GM19023 (cell line): ENCODE results near the gene IFT81.

ENCODE experiments used
- ATAC-seq: cut with Tn5 transposase; IDR thresholded peaks from one replicate; pipeline ENCODE4 v1.9.1; 2021; ENCODE audit warnings: mild to moderate bottlenecking, moderate library complexity; ENCODE audit not compliant: unreplicated experiment

Gene IFT81

GRCh38 chr12:110149086-110149660, 25.0 kb downstream of the IFT81 start:
- ATAC-seq, result no peak

- ATAC-seq, result no peak
These were observed 32.6 kb downstream of the IFT81 start for GRCh38 chr12:110156766-110157165.

DNA sequence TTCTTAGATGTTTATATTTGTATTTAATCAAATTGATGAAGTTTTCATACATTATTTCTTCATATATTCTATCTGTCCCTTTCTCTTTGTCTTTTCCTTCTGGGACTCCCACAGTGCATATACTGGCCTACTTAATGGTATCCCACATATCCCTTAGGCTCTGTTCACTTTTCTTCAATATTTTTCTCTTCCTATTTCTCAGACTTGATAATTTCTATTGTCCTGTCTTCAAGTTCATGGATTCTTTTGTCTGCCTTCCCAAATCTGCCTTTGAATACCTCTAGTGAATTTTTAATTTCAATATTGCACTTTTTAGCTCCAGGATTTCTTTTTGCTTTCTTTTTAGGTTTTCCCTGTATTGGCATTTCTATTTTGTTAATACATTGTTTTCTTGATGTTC, 33.4 kb downstream of the IFT81 start:
- ATAC-seq, result no peak

DNA sequence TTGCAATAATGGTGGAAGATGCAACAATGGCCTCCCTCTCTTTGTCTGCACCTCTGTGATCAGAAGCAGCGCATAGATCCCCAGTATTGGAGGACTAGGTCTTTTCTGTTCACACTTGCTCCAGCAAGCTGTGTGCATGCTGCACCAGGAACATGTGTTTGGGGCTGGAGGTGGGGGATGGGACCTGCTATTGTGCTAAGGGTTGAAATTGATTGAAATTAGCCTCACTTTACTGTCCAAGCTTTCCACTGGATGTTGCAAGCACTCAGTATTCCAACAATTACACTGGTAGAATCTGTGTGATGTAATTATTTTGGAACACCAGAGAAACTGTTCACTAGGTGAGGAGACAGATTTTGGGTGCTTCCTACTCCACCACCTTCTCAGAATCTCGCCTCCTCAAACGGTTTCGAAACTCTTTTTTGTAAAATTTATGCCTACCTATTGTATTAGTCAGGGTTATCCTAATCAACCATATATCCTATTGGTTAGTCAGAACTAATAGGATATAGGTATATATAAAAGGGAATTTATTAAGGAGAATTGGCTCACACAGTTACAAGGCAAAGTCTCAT, 35.6 kb downstream of the IFT81 start:
- ATAC-seq, result no peak

DNA sequence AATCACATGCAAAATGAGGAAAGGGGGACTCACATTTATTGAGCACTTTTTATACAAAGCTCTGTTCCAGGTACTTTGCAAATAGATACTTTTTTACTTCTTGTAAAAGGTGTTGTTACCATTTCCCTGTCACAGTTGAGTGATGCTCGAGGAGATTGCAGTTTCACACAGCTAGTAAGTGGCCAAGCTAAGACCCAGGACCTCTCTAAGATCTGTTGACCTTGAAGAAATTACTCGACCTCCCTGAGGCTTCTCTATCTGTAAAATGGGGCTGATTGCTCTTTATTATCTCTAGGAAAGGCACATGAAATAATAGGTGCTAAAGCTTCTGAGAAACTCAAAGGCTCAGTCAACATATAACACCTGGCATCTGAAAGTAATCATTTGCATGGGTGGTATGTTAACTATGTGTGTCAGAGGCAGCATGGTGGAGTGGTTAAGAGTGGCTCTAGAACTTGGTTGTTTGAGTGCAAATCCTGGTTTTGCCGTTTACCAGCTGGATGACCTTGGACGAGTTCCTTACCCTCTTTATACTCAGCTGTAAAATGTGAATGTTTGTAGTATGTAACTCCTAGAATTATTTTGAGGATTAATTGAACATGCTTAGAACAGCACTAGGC, 41.5 kb downstream of the IFT81 start:
- no peak for ATAC-seq

DNA sequence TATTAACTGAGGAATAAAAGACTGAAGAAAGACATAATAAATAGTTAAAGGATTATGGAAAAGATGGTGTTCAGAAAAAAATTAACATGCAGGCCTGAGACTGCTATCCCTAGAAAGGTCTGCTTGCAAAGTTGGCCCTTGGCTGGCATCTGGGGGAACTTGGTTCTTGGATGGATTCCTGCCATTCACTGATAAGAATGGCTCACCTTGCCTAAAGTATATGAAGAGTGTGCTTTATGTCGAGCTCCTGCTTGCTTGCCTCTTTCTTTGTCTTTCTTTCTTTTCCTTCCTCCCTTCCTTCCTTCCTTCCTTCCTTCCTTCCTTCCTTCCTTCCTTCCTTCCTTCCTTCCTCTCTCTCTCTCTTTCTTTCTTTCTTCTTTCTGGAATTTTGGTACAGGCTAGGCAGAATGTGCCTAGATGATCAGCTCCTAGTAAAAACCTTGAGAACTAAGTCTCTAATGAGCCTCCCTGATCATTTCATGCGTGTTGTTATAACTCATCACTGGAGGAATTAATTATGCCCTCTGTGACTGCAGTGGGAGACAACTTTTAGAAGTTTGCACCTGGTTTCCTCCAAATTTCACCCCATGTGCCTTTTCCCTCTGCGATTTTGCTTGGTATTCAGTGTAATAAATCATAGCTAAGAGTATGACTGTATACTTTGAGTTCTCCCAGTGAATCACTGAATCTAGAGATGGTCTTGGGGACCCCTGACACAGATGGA, 44.7 kb downstream of the IFT81 start:
- no peak for ATAC-seq

GRCh38 chr12:110170535-110171185, 46.5 kb downstream of the IFT81 start:
- ATAC-seq, result no peak

DNA sequence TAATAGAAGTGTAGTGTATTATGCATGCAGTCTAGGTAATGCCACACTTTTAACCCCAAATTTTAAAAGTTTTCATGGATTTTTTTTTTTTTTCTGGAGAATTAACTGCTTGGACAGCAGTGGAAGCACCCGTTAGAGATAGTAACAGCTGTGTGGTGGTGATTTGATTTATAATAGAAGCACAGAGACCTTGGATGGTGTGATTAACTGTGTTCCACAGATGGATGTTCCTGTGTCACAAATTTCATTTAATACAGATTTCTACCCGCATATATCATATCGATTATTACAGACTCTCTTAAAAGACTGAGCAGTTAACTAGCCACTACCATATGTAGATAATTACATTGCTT, 47.0 kb downstream of the IFT81 start:
- no peak for ATAC-seq

DNA sequence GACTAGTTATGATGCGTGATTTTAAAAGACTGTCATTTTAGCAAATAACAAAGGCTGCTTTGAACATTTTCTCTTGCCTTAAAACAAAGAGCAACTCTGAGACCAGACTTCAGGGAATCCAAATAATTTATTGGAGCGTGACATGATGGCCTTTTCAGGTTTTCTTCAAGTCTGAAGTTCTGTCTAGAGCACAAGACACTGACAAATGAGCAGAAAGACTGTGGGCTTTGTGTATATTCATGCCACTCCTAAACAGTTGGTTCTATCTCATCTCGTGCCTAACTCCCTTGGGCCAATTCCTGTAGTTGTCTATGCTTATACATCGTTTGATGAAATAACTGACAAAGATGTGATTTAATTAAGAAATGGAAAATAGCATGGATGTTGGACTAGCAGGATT, 47.5 kb downstream of the IFT81 start:
- no peak for ATAC-seq

DNA sequence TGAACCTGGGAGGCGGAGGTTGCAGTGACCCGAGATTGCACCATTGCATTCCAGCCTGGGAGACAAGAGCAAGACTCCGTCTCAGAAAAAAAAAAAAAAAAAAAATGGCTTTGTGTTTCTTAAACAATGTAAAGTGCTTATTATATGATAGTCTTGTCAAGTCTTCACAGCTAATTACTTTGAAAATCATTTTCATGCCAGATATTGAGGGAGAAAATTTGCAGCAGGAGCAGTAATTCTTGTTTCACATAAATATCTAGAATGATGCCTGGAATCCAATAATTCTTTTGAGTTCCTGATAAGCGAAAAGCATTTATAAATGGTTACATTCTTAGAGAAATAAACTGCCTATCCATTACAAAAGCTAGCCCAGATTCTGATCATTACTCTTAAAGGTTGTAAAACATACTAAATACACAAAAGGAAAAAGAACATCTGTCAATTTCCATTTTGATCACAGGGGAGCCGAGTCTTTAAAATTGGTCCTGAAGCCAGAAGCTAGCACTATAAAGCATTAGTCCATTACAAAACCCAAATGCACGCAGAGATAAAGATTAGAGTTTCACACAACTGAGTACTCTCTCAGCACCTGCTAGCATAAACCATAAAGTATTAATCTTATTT, 50.3 kb downstream of the IFT81 start:
- ATAC-seq, result no peak

DNA sequence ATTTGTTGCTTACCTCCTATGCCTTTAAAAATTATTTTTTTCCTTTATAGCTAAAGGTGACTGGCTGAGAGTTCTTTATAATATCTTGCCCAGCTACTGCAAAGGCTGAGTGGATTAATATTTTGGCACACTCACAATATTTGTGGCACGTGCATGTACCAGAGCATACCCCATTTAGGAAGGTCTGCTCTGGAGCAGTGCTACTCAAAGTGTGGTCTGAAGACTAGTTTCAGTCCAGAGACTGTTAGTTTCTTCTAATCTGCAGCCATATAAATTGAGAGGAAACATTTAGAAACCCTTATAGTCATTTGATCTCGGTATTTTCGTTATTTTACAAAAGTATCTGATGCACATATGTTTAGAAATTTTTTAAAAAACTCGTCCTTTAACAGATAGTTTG, 51.0 kb downstream of the IFT81 start:
- no peak for ATAC-seq

GRCh38 chr12:110176745-110177144, 52.6 kb downstream of the IFT81 start:
- ATAC-seq, result no peak

- ATAC-seq, result no peak
These were observed 55.1 kb downstream of the IFT81 start for GRCh38 chr12:110179291-110179690.

GRCh38 chr12:110180591-110181005, 56.4 kb downstream of the IFT81 start:
- ATAC-seq, result no peak

- ATAC-seq, result no peak
These were observed 58.1 kb downstream of the IFT81 start for GRCh38 chr12:110182281-110182680.

DNA sequence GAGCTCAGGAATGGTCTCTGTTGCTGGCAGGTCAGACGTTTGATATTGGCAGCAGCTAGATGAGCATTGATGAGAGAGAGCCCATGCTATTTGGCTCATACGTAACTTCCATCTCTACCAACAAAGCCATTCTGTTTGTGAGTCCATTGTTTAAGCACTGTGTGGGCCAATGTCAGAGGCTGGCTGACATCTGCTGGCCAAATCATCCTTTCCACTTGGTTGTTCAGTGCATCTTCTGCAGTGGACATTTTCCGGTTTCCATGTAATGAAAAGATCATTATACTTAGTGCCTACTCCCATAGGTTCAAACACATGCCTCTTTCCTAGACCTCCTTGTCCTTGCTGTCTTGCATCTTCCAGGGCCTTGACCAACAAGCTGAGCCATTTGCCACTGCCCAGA, 59.2 kb downstream of the IFT81 start:
- ATAC-seq, result no peak

DNA sequence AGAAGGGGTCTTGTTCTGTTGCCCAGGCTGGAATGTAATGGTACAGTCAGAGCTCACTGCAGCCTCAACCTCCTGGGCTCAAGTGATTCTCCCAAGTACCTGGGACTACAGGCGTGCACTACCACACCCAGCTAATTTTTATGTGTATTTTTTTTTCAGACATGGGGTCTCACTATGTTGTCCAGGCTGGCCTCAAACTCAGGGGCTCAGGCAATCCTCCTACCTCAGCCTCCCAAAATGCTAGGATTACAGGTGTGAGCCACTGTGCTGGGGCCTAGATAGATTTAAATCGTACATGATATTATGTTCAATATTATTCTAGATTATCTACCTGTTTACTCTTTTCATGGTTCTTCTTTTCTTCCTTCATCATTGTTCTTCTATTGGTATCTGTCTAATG, 61.5 kb downstream of the IFT81 start:
- no peak for ATAC-seq

- ATAC-seq, result no peak
These were observed 61.9 kb downstream of the IFT81 start for GRCh38 chr12:110186059-110186458.

GRCh38 chr12:110193196-110193595, 69.0 kb downstream of the IFT81 start:
- ATAC-seq, result no peak

DNA sequence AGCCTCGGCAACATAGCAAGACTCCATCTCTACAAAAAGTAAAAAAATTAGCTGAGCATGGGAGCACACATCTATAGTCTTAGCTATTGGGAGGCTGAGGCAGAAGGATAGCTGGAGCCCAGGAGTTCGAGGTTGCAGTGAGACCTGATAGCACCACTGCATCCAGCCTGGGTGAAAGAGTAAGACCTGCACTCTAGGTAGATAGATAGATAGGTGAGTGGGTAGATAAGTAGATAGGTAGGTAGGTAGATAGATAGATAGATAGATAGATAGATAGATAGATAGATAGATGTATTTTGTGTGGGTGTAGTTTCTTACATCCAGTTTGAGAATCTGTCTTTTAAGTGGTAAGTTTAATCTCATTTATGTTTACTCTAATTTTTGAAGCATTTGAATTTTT, 72.8 kb downstream of the IFT81 start:
- no peak for ATAC-seq

DNA sequence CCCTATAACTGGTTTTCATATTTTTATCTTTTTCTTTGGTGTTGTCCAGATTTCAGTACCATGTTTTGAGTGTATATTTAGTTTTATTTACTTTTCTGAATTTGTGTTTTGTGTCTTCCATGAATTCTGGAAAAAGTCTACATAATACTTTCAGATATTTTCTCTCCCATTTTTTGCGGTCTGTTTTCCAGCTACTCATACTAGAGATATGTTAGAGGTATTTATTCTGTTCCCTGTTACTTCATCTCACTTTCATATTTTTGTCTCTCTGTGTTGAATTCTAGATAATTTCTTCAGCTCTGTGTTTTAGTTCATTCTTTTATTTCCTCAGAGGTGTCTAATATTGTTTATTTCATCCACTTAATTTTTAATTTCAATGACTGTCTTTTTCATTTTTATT, 74.2 kb downstream of the IFT81 start:
- no peak for ATAC-seq
